ENCODE measurements around the gene EDAR.

The EDAR gene

GRCh38 chr2:108920686-108921085, 68.3 kb downstream of the EDAR start:
- ATAC-seq = no peak
- Mint-ChIP-seq H3K4me3 (no peak overlapping the region), H3K27me3 (peaks cover 20% of the 10 kb centered on the region), H3K27ac (no peak overlapping the region), H3K36me3 (no peaks in the 10 kb centered on the region), H3K4me1 (no peaks in the 10 kb centered on the region), H3K9me3 (no peaks in the 10 kb centered on the region)

- no peaks in the 10 kb centered on the region for H3K9me3 Mint-ChIP-seq
- peaks cover 20% of the 10 kb centered on the region for H3K27me3 Mint-ChIP-seq
- ATAC-seq = no peak
- H3K36me3 Mint-ChIP-seq = no peaks in the 10 kb centered on the region
- no peaks in the 10 kb centered on the region for H3K4me1 Mint-ChIP-seq
- H3K4me3 Mint-ChIP-seq = no peak overlapping the region
- no peak overlapping the region for H3K27ac Mint-ChIP-seq
Observed at GRCh38 chr2:108919571-108920373, 69.2 kb downstream of the EDAR start.

- no peak overlapping the region for H3K27ac Mint-ChIP-seq
- peaks cover 20% of the 10 kb centered on the region for H3K27me3 Mint-ChIP-seq
- H3K4me1 Mint-ChIP-seq = no peaks in the 10 kb centered on the region
- no peak for ATAC-seq
- H3K36me3 Mint-ChIP-seq = no peaks in the 10 kb centered on the region
- no peaks in the 10 kb centered on the region for H3K9me3 Mint-ChIP-seq
- H3K4me3 Mint-ChIP-seq = no peak overlapping the region
Observed at GRCh38 chr2:108918941-108919341, 70.1 kb downstream of the EDAR start.

- Mint-ChIP-seq H3K36me3 (no peaks in the 10 kb centered on the region), H3K9me3 (no peaks in the 10 kb centered on the region), H3K27ac (no peak overlapping the region), H3K4me3 (no peak overlapping the region), H3K4me1 (no peaks in the 10 kb centered on the region), H3K27me3 (peaks cover 20% of the 10 kb centered on the region)
- no peak for ATAC-seq
Observed at GRCh38 chr2:108918156-108918874, 70.7 kb downstream of the EDAR start.

GRCh38 chr2:108917526-108917925, 71.5 kb downstream of the EDAR start:
- no peak for ATAC-seq
- Mint-ChIP-seq H3K4me1 (no peaks in the 10 kb centered on the region), H3K27me3 (peaks cover 20% of the 10 kb centered on the region), H3K9me3 (no peaks in the 10 kb centered on the region), H3K36me3 (no peaks in the 10 kb centered on the region), H3K4me3 (no peak overlapping the region), H3K27ac (no peak overlapping the region)

GRCh38 chr2:108916796-108917421, 72.1 kb downstream of the EDAR start:
- Mint-ChIP-seq H3K27me3 (peaks cover 20% of the 10 kb centered on the region), H3K9me3 (no peaks in the 10 kb centered on the region), H3K4me3 (no peak overlapping the region), H3K4me1 (no peaks in the 10 kb centered on the region), H3K36me3 (no peaks in the 10 kb centered on the region), H3K27ac (no peak overlapping the region)
- ATAC-seq = no peak

- no peak overlapping the region for H3K27ac Mint-ChIP-seq
- no peaks in the 10 kb centered on the region for H3K4me1 Mint-ChIP-seq
- H3K27me3 Mint-ChIP-seq = peaks cover 18% of the 10 kb centered on the region
- no peaks in the 10 kb centered on the region for H3K36me3 Mint-ChIP-seq
- no peaks in the 10 kb centered on the region for H3K9me3 Mint-ChIP-seq
- H3K4me3 Mint-ChIP-seq = no peak overlapping the region
- ATAC-seq = no peak
Observed at GRCh38 chr2:108916122-108916795, 72.8 kb downstream of the EDAR start.

GRCh38 chr2:108912629-108912902, 76.5 kb downstream of the EDAR start:
- Mint-ChIP-seq H3K4me3 (no peak overlapping the region), H3K9me3 (no peaks in the 10 kb centered on the region), H3K27ac (no peak overlapping the region), H3K4me1 (no peaks in the 10 kb centered on the region), H3K27me3 (no peaks in the 10 kb centered on the region), H3K36me3 (no peaks in the 10 kb centered on the region)
- ATAC-seq = no peak

- no peak for ATAC-seq
- Mint-ChIP-seq H3K9me3 (no peaks in the 10 kb centered on the region), H3K27ac (no peak overlapping the region), H3K27me3 (no peaks in the 10 kb centered on the region), H3K4me1 (no peaks in the 10 kb centered on the region), H3K4me3 (no peak overlapping the region), H3K36me3 (no peaks in the 10 kb centered on the region)
Observed at GRCh38 chr2:108911807-108912628, 77.0 kb downstream of the EDAR start.

GRCh38 chr2:108911401-108911800, 77.6 kb downstream of the EDAR start:
- no peak for ATAC-seq
- no peaks in the 10 kb centered on the region for H3K27me3 Mint-ChIP-seq
- H3K4me1 Mint-ChIP-seq = no peaks in the 10 kb centered on the region
- H3K4me3 Mint-ChIP-seq = no peak overlapping the region
- no peaks in the 10 kb centered on the region for H3K9me3 Mint-ChIP-seq
- no peaks in the 10 kb centered on the region for H3K36me3 Mint-ChIP-seq
- H3K27ac Mint-ChIP-seq = no peak overlapping the region

GRCh38 chr2:108910541-108911396, 78.3 kb downstream of the EDAR start:
- H3K4me1 Mint-ChIP-seq = no peaks in the 10 kb centered on the region

GRCh38 chr2:108910011-108910431, 79.0 kb downstream of the EDAR start:
- no peaks in the 10 kb centered on the region for H3K36me3 Mint-ChIP-seq
- no peaks in the 10 kb centered on the region for H3K4me1 Mint-ChIP-seq
- H3K4me3 Mint-ChIP-seq = no peak overlapping the region
- ATAC-seq = no peak
- H3K27ac Mint-ChIP-seq = no peak overlapping the region
- no peaks in the 10 kb centered on the region for H3K9me3 Mint-ChIP-seq
- H3K27me3 Mint-ChIP-seq = no peaks in the 10 kb centered on the region

More at GRCh38 chr2:108910541-108911396, 78.3 kb downstream of the EDAR start:
- Mint-ChIP-seq H3K27me3 (no peaks in the 10 kb centered on the region), H3K4me3 (no peak overlapping the region), H3K27ac (no peak overlapping the region), H3K36me3 (no peaks in the 10 kb centered on the region), H3K9me3 (no peaks in the 10 kb centered on the region)
- ATAC-seq = no peak

- no peak for ATAC-seq
- H3K9me3 Mint-ChIP-seq = no peaks in the 10 kb centered on the region
- H3K27me3 Mint-ChIP-seq = no peaks in the 10 kb centered on the region
- no peak overlapping the region for H3K27ac Mint-ChIP-seq
- no peaks in the 10 kb centered on the region for H3K36me3 Mint-ChIP-seq
- H3K4me1 Mint-ChIP-seq = no peaks in the 10 kb centered on the region
- no peak overlapping the region for H3K4me3 Mint-ChIP-seq
Observed at GRCh38 chr2:108909275-108909823, 79.7 kb downstream of the EDAR start.

- Mint-ChIP-seq H3K27me3 (no peaks in the 10 kb centered on the region), H3K36me3 (no peaks in the 10 kb centered on the region), H3K4me3 (no peak overlapping the region), H3K27ac (no peak overlapping the region), H3K4me1 (no peaks in the 10 kb centered on the region), H3K9me3 (no peaks in the 10 kb centered on the region)
- ATAC-seq = no peak
Observed at GRCh38 chr2:108908713-108909070, 80.3 kb downstream of the EDAR start.

All from stimulated activated memory B cell treated with anti-CD40 and anti-IgM and Interleukin-4, amounts not matched to agents 10 μg/mL and 1 μg/mL and 100 μg/mL, for 72 hours (primary cell).